GM23338 (cell line): ENCODE measurements around the gene EPHB2. TPM values are rescaled to one million over a fixed set of nuclear protein-coding genes. Genes with fewer than 3 reads are reported as not detected.

Experiments
- ATAC-seq: fragments of 200-7000 bp; cut with Tn5 transposase; 3 replicates; pipeline ENCODE4 v1.9.1; 2020
- DNase-seq: peaks from one replicate; pipeline ENCODE4 v3.0.0-alpha.2; 2015; ENCODE audit warnings: low spot score
- H2AFZ ChIP-seq: fragments of 200-600 bp; sonication (generic); 2 replicates; pipeline ENCODE4 v1.8.0; 2016; ENCODE audit warnings: antibody characterized with exemption, mild to moderate bottlenecking, moderate library complexity
- H3F3A ChIP-seq: fragments of 200-600 bp; sonication (generic); replicated peaks from 2 replicates; pipeline ENCODE4 v1.8.0; 2017; ENCODE audit warnings: antibody characterized with exemption, mixed run types, low read depth
- H3K27ac ChIP-seq: fragments of 200-600 bp; sonication (generic); 2 replicates; pipeline ENCODE4 v1.6.1; 2016; ENCODE audit warnings: low read depth
- H3K27me3 ChIP-seq: fragments of 200-600 bp; sonication (generic); 2 replicates; pipeline ENCODE4 v1.8.0; 2016; ENCODE audit warnings: mild to moderate bottlenecking, mixed run types, moderate library complexity; ENCODE audit not compliant: insufficient read depth
- H3K36me3 ChIP-seq: fragments of 200-600 bp; sonication (generic); 2 replicates; pipeline ENCODE4 v1.8.0; 2016; ENCODE audit warnings: mild to moderate bottlenecking; ENCODE audit not compliant: insufficient read depth
- H3K4me1 ChIP-seq: fragments of 200-600 bp; sonication (generic); 2 replicates; pipeline ENCODE4 v1.8.0; 2016; ENCODE audit warnings: mild to moderate bottlenecking, moderate library complexity; ENCODE audit not compliant: insufficient read depth
- H3K4me2 ChIP-seq: fragments of 200-600 bp; sonication (generic); 2 replicates; pipeline ENCODE4 v1.7.1; 2017; ENCODE audit warnings: mixed run types
- H3K4me3 ChIP-seq: fragments of 200-600 bp; sonication (generic); 2 replicates; pipeline ENCODE4 v1.6.1; 2016; ENCODE audit warnings: mixed run types
- H3K79me2 ChIP-seq: fragments of 200-600 bp; sonication (generic); replicated peaks from 2 replicates; pipeline ENCODE4 v1.8.0; 2017; ENCODE audit warnings: mild to moderate bottlenecking; ENCODE audit not compliant: insufficient read depth
- H3K9me2 ChIP-seq: fragments of 200-600 bp; sonication (generic); 2 replicates; pipeline ENCODE4 v1.8.0; 2017; ENCODE audit not compliant: insufficient read depth
- H4K20me1 ChIP-seq: fragments of 200-600 bp; sonication (generic); replicated peaks from 2 replicates; pipeline ENCODE4 v1.8.0; 2017; ENCODE audit warnings: mild to moderate bottlenecking; ENCODE audit not compliant: insufficient read depth
- H3K27ac Mint-ChIP-seq: 2 replicates; pipeline ENCODE4 v1.8.0; 2020; ENCODE audit warnings: inconsistent platforms, mild to moderate bottlenecking, moderate library complexity, mixed read lengths
- H3K27me3 Mint-ChIP-seq: 3 replicates; pipeline ENCODE4 v1.8.0; 2022; ENCODE audit warnings: low read depth, mild to moderate bottlenecking, moderate library complexity, mixed read lengths, inconsistent platforms; ENCODE audit not compliant: insufficient read depth, poor library complexity
- H3K36me3 Mint-ChIP-seq: 3 replicates; pipeline ENCODE4 v1.8.0; 2021; ENCODE audit warnings: low read depth, mild to moderate bottlenecking, inconsistent platforms, moderate library complexity, mixed read lengths
- H3K4me1 Mint-ChIP-seq: 3 replicates; pipeline ENCODE4 v1.8.0; 2020; ENCODE audit warnings: mild to moderate bottlenecking, inconsistent platforms, mixed read lengths
- H3K4me3 Mint-ChIP-seq: 3 replicates; pipeline ENCODE4 v1.8.0; 2021; ENCODE audit warnings: moderate library complexity, mild to moderate bottlenecking, inconsistent platforms, mixed read lengths
- H3K9me3 Mint-ChIP-seq: 3 replicates; pipeline ENCODE4 v1.8.0; 2020; ENCODE audit warnings: moderate library complexity, mild to moderate bottlenecking, inconsistent platforms, mixed read lengths
- CREB1 ChIP-seq: fragments of 250-450 bp; sonication (Bioruptor Pico); IDR thresholded peaks from 2 replicates; pipeline ENCODE4 v1.5.0; 2020; ENCODE audit warnings: low read depth, mild to moderate bottlenecking, moderate library complexity
- EZH2 ChIP-seq: fragments of 200-600 bp; sonication (generic); IDR thresholded peaks from one replicate; pipeline ENCODE4 v1.8.0; 2017; ENCODE audit warnings: antibody characterized with exemption, mild to moderate bottlenecking, low read depth; ENCODE audit not compliant: unreplicated experiment
- REST ChIP-seq: IDR thresholded peaks from one replicate; pipeline ENCODE4 v1.6.1; 2018; ENCODE audit warnings: antibody characterized with exemption; ENCODE audit not compliant: unreplicated experiment
- STAT1 ChIP-seq: IDR thresholded peaks from one replicate; pipeline ENCODE4 v1.6.1; 2016; ENCODE audit warnings: antibody characterized with exemption; ENCODE audit not compliant: unreplicated experiment
- ZNF331 ChIP-seq: fragments of 250-450 bp; sonication (Bioruptor Pico); IDR thresholded peaks from 2 replicates; pipeline ENCODE4 v1.5.0; 2020; ENCODE audit warnings: low read depth, mild to moderate bottlenecking, moderate library complexity
- ZNF462 ChIP-seq: fragments of 250-450 bp; sonication (Bioruptor Pico); IDR thresholded peaks from 2 replicates; pipeline ENCODE4 v1.5.0; 2020; ENCODE audit warnings: mild to moderate bottlenecking, moderate library complexity
- polyA plus RNA-seq: library from polyadenylated mRNA; unstranded; fragments of >200 nt; fragmentation: Nextera tagmentation; extraction: Ambion mirVana; gene quantifications from 2 replicates; pipeline ENCODE4 v1.2.1, GENCODE V29; 2016
- total RNA-seq: library from RNA; depleted of rRNA; stranded (reverse); fragments of >200 nt; shearing (Covaris generic); gene quantifications from 2 replicates; pipeline ENCODE4 v1.2.3, GENCODE V29; 2014

The EPHB2 gene
- total and polyA plus RNA-seq, 2 experiments from 2014 or later = 4.1 to 20.1 TPM

GRCh38 chr1:22782406-22782805, 71.8 kb downstream of the EPHB2 start (continued):
- TF ChIP-seq ZNF462 (CRISPR knock-in tag) (no peak), EZH2 (no peak), CREB1 (CRISPR knock-in tag) (no peak), STAT1 (no peak)

DNA sequence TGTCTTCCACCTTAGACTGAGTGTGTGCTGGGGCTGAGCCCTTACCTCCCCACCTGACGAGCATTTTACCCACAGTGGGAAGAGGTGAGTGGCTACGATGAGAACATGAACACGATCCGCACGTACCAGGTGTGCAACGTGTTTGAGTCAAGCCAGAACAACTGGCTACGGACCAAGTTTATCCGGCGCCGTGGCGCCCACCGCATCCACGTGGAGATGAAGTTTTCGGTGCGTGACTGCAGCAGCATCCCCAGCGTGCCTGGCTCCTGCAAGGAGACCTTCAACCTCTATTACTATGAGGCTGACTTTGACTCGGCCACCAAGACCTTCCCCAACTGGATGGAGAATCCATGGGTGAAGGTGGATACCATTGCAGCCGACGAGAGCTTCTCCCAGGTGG, 73.7 kb downstream of the EPHB2 start:
- DNase-seq (no peak), ATAC-seq (no peak)
- H3K4me3 ChIP-seq = no peak overlapping the region
- no peaks in the 10 kb centered on the region for H3K36me3 Mint-ChIP-seq
- H4K20me1 ChIP-seq = no peaks in the 10 kb centered on the region
- no peaks in the 10 kb centered on the region for H3K27me3 ChIP-seq
- H3K4me3 Mint-ChIP-seq = no peak overlapping the region
- H3K4me1 ChIP-seq = peaks cover 3% of the 10 kb centered on the region; the same call in 1 of the 2 replicates
- H3K27me3 Mint-ChIP-seq = peaks cover 3% of the 10 kb centered on the region
- H3K4me1 Mint-ChIP-seq = peaks cover 30% of the 10 kb centered on the region
- no peaks in the 10 kb centered on the region for H3K36me3 ChIP-seq
- H3K9me3 Mint-ChIP-seq = no peaks in the 10 kb centered on the region
- no peak overlapping the region for H3K4me2 ChIP-seq
- H3K79me2 ChIP-seq = no peaks in the 10 kb centered on the region
- no peak overlapping the region for H2AFZ ChIP-seq
- no peaks in the 10 kb centered on the region for H3F3A ChIP-seq
- H3K27ac Mint-ChIP-seq = no peak overlapping the region
- H3K27ac ChIP-seq = no peak overlapping the region
- H3K9me2 ChIP-seq = no peaks in the 10 kb centered on the region
- TF ChIP-seq ZNF331 (CRISPR knock-in tag) = no peak
- TF ChIP-seq STAT1 = no peak
- no peak for TF ChIP-seq REST
- TF ChIP-seq CREB1 (CRISPR knock-in tag) = no peak
- no peak for TF ChIP-seq ZNF462 (CRISPR knock-in tag)
